Suppressor macrophage treated with lipopolysaccharide for 4 hours (primary cell): Measurements from ENCODE around the gene XIAP.
A peak's percentile ranks its signal among the peaks of the same experiment; 100 is the strongest.

Experiments used
- DNase-seq: peaks from one replicate; pipeline ENCODE4 v3.0.0-alpha.2; 2020

XIAP gene

GRCh38 chrX:123961268-123962005 is 101.6 kb downstream of the XIAP start, which contains the start of gene STAG2:
STAG2 (plus strand) TSS chrX:123961706; CDS start chrX:124022628, 60,922 bp downstream.
- DNase-seq = peak; percentile 79

- peak; percentile 50 for DNase-seq
Measured at GRCh38 chrX:123962006-123962467, 102.2 kb downstream of the XIAP start.

GRCh38 chrX:123962794-123963373 is 103.0 kb downstream of the XIAP start:
- peak; percentile 92 for DNase-seq
